A549 (cell line): ENCODE data around the gene ATP8B4. TPM values are rescaled to one million over a fixed set of nuclear protein-coding genes. Genes with fewer than 3 reads are reported as not detected.

Experiments
- ATAC-seq, 2 experiments: fragments of 200-7000 bp in 1 of 2; fragments of >200 bp in 1 of 2; cut with Nextera tagmentation in 1 of 2; cut with Tn5 transposase in 1 of 2; 3 replicates each; pipeline versions ENCODE4 v1.8.0 to v1.9.1; 2018 to 2020; ENCODE audit warnings: mild to moderate bottlenecking in 1 of 2, moderate library complexity in 1 of 2
- CTCF ChIA-PET: fragments of 300-600 bp; sonication (Branson Sonifier 250); formaldehyde crosslinking; extraction: SDS; loops from one replicate; lab custom pipeline; 2021; ENCODE audit warnings: antibody characterized with exemption, inconsistent platforms; lab: Yijun Ruan, JAX
- POLR2A ChIA-PET: fragments of 350-600 bp; formaldehyde crosslinking; extraction: SDS; loops from one replicate; lab custom pipeline; 2021; ENCODE audit warnings: antibody characterized with exemption, inconsistent platforms; lab: Yijun Ruan, JAX
- DNase-seq, 2 experiments: peaks; one replicate each; pipeline versions ENCODE4 v3.0.0 to v3.0.0-alpha.2; 2011 to 2016; ENCODE audit warnings: low read depth in 1 of 2, low spot score in 1 of 2
- FAIRE-seq: peaks from 2 replicates; lab custom pipeline; 2011; peaks lifted over from hg19 to GRCh38; lab: Jason Lieb, UNC
- H3K27ac ChIP-seq, 2 experiments: fragments of >200 bp; sonication (Bioruptor Twin); formaldehyde crosslinking; 3 replicates each; pipeline ENCODE4 v1.5.1; 2016 to 2017
- H3K4me1 ChIP-seq: fragments of >200 bp; sonication (Bioruptor Twin); formaldehyde crosslinking; 3 replicates; pipeline ENCODE4 v1.6.1; 2016
- H3K4me2 ChIP-seq: fragments of >200 bp; sonication (Bioruptor Twin); formaldehyde crosslinking; 3 replicates; pipeline ENCODE4 v1.6.1; 2016
- H3K4me3 ChIP-seq: fragments of >200 bp; sonication (Bioruptor Twin); formaldehyde crosslinking; 3 replicates; pipeline ENCODE4 v1.5.1; 2016
- H3K9me3 ChIP-seq: fragments of >200 bp; sonication (Bioruptor Twin); formaldehyde crosslinking; 3 replicates; pipeline ENCODE4 v1.6.1; 2016
- BCL3 ChIP-seq: fragments of >200 bp; sonication (Bioruptor Twin); formaldehyde crosslinking; IDR thresholded peaks from 3 replicates; pipeline ENCODE4 v1.6.1; 2016
- CBX2 ChIP-seq: fragments of 200-600 bp; sonication (generic); IDR thresholded peaks from 2 replicates; pipeline ENCODE4 v1.6.1; 2016; ENCODE audit warnings: low read depth, mild to moderate bottlenecking, borderline replicate concordance
- EP300 ChIP-seq, 2 experiments: fragments of >200 bp; sonication (Bioruptor Twin); formaldehyde crosslinking; IDR thresholded peaks; 2 replicates in 1 of 2; 3 replicates in 1 of 2; pipeline ENCODE4 v1.6.1; 2016 to 2017
- ESRRA ChIP-seq: fragments of 150-350 bp; IDR thresholded peaks from 2 replicates; pipeline ENCODE4 v1.6.1; 2014; ENCODE audit warnings: mild to moderate bottlenecking, low read length, borderline replicate concordance
- FOSB ChIP-seq: fragments of 250-450 bp; sonication (Bioruptor Pico); IDR thresholded peaks from 2 replicates; pipeline ENCODE4 v1.5.0; 2020; ENCODE audit warnings: mild to moderate bottlenecking, moderate library complexity
- HEYL ChIP-seq: fragments of 250-450 bp; sonication (Bioruptor Pico); IDR thresholded peaks from 2 replicates; pipeline ENCODE4 v1.8.0; 2021; ENCODE audit warnings: mild to moderate bottlenecking, moderate library complexity
- HOXB13 ChIP-seq: fragments of 250-450 bp; sonication (Bioruptor Pico); IDR thresholded peaks from 2 replicates; pipeline ENCODE4 v1.5.0; 2020; ENCODE audit warnings: low read depth, mild to moderate bottlenecking, moderate library complexity
- JUN ChIP-seq, 2 experiments: fragments of >200 bp; sonication (Bioruptor Twin); formaldehyde crosslinking; IDR thresholded peaks; 2 replicates in 1 of 2; 3 replicates in 1 of 2; pipeline ENCODE4 v1.6.1; 2016 to 2017
- MAFK ChIP-seq: fragments of 450-650 bp; IDR thresholded peaks from 2 replicates; pipeline ENCODE4 v1.6.1; 2014; ENCODE audit not compliant: partially characterized antibody
- MYC ChIP-seq: IDR thresholded peaks from 2 replicates; pipeline ENCODE4 v1.6.1; 2012; ENCODE audit warnings: mild to moderate bottlenecking, inconsistent platforms, low read length, improper control_type of control experiment, borderline replicate concordance
- RARB ChIP-seq: fragments of 250-450 bp; sonication (Bioruptor Pico); IDR thresholded peaks from 2 replicates; pipeline ENCODE4 v1.8.0; 2021; ENCODE audit warnings: mild to moderate bottlenecking, moderate library complexity
- RCOR1 ChIP-seq: fragments of 150-350 bp; IDR thresholded peaks from 2 replicates; pipeline ENCODE4 v1.6.1; 2014; ENCODE audit warnings: antibody characterized with exemption, low read length, low read depth
- SMC3 ChIP-seq: fragments of >200 bp; sonication (Bioruptor Twin); formaldehyde crosslinking; IDR thresholded peaks from 3 replicates; pipeline ENCODE4 v1.6.1; 2018; ENCODE audit warnings: inconsistent platforms
- TP53 ChIP-seq: fragments of 250-450 bp; sonication (Bioruptor Pico); IDR thresholded peaks from 2 replicates; pipeline ENCODE4 v1.5.0; 2021; ENCODE audit warnings: mild to moderate bottlenecking, moderate library complexity
- ZNF302 ChIP-seq: fragments of 250-450 bp; sonication (Bioruptor Pico); IDR thresholded peaks from 2 replicates; pipeline ENCODE4 v1.9.0; 2021; ENCODE audit warnings: inconsistent platforms, mild to moderate bottlenecking, moderate library complexity
- WGBS: methylation state at CpG from one replicate; pipeline ENCODE4 v1.1.6; 2017; ENCODE audit errors: missing lambda C conversion rate; 5-methylcytosine and 5-hydroxymethylcytosine counted together
- polyA plus RNA-seq, 4 experiments: library from polyadenylated mRNA; depleted of rRNA in 3 of 4; stranded (reverse); fragments of >200 nt; fragmentation: RNase III in 1 of 4; extraction: RNeasy Plus Mini Kit Qiagen cat#74134 plus additional on column Dnase treatment in 1 of 4; gene quantifications; 2 replicates in 3 of 4; 3 replicates in 1 of 4; pipeline ENCODE4 v1.2.3, GENCODE V29; 2011 to 2017
- TF ChIP-seq, protein P1 (sequence below): fragments of 250-450 bp; sonication (Bioruptor Pico); IDR thresholded peaks from 2 replicates; pipeline ENCODE4 v1.5.0; 2020; ENCODE audit warnings: low read depth, mild to moderate bottlenecking, moderate library complexity
- TF ChIP-seq, protein P2 (sequence below): fragments of 200-600 bp; sonication (generic); IDR thresholded peaks from 2 replicates; pipeline ENCODE4 v1.6.1; 2016; ENCODE audit warnings: antibody characterized with exemption, mild to moderate bottlenecking, moderate library complexity
- TF ChIP-seq, protein P3 (sequence below): fragments of 150-350 bp; IDR thresholded peaks from 2 replicates; pipeline ENCODE4 v1.6.1; 2014; ENCODE audit warnings: low read depth, mild to moderate bottlenecking, low read length

ATP8B4 gene
- polyA plus RNA-seq, 2 of the 4 experiments (the other 2 are of a cell fraction): 0.88 to 1.7 TPM

- POLR2A ChIA-PET: no interaction called here
- FAIRE-seq: no peak
Observed at GRCh38 chr15:50127255-50127777, 8.3 kb upstream of the ATP8B4 start.

DNA sequence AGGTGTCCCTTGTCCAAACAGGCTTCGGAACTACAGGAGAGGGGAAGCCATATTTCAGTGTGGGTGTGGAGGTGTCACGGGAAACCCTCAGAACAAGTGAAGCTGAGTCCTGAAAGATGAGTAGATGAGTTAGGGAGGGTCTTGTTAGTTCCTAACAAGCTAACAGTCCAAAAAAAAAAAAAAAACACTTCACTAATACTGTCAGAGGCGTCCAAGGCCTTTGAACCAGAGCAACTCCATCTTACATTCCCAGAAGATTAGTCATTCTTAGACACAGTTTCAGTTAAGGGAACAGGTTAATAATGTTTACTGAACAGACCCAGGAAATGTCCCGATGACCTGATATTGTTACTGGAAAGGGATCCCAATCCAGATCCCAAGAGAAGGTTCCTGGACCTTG lies 7.0 kb upstream of the ATP8B4 start:
- ChIA-PET POLR2A (no interaction called here), CTCF (interaction anchor here (1.0 to 1.4 kb wide), 2 partner anchors 74 to 122 kb away, joined by 3 read pairs; no protein-coding TSS in a partner anchor)
- WGBS: 54% methylated on average over 4 of the region's 4 CpGs
- Histone ChIP-seq H3K4me3 (no peak overlapping the region), H3K27ac (no peak overlapping the region), H3K9me3 (peaks cover 8% of the 10 kb centered on the region; the same call in 2 of the 3 replicates)
- no peak for ATAC-seq
- no peak for TF ChIP-seq MAFK
- 0 out of 2 replicates have a peak, but pooled peaks have one; percentile 50 for TF ChIP-seq HOXB13 (CRISPR knock-in tag)
- no peak for TF ChIP-seq FOSB (CRISPR knock-in tag)
- TF ChIP-seq BCL3: no peak
- no peak; the same call in 1 of the 2 replicates for TF ChIP-seq HEYL (CRISPR knock-in tag)
- no peak for TF ChIP-seq EP300 (IDR thresholded peaks at IDR 0.05)
- TF ChIP-seq, protein P1, sequence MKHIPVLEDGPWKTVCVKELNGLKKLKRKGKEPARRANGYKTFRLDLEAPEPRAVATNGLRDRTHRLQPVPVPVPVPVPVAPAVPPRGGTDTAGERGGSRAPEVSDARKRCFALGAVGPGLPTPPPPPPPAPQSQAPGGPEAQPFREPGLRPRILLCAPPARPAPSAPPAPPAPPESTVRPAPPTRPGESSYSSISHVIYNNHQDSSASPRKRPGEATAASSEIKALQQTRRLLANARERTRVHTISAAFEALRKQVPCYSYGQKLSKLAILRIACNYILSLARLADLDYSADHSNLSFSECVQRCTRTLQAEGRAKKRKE (CRISPR knock-in tag): peak; percentile 47; the same call in 1 of the 2 replicates
- peak; percentile 81; the same call in 1 of the 2 replicates for TF ChIP-seq ZNF302
- TF ChIP-seq, all 56 proteins: peak for 3
- Histone ChIP-seq H3K4me2 (no peak overlapping the region), H3K4me1 (peaks cover 4% of the 10 kb centered on the region; the same call in 1 of the 3 replicates)
- peak in 1 of 2 experiments; percentile 23 for DNase-seq
- no peak for FAIRE-seq

More at GRCh38 chr15:50127255-50127777, 8.3 kb upstream of the ATP8B4 start:
- WGBS: 83% methylated on average over 4 of the region's 4 CpGs
- CTCF ChIA-PET: interaction anchor here (0.5 to 2.1 kb wide), 3 partner anchors 8 to 18 kb away, joined by 3 to 9 read pairs (median 5); partner anchors contain the start of gene ATP8B4
- ATAC-seq (peak in 1 of 2 experiments; percentile 30; a peak in 1 of 6 replicates), DNase-seq (no peak)
- Histone ChIP-seq H3K4me1 (peaks cover 4% of the 10 kb centered on the region; the same call in 1 of the 3 replicates), H3K27ac (no peak overlapping the region), H3K4me2 (no peak overlapping the region), H3K9me3 (peaks cover 8% of the 10 kb centered on the region; the same call in 2 of the 3 replicates), H3K4me3 (no peak overlapping the region)
- TF ChIP-seq MYC (no peak), RARB (CRISPR knock-in tag) (no peak)

GRCh38 chr15:50124631-50125030 lies 5.6 kb upstream of the ATP8B4 start:
- H3K4me3 ChIP-seq: no peak overlapping the region
- POLR2A ChIA-PET: no interaction called here
- H3K4me2 ChIP-seq: no peak overlapping the region
- no peak for DNase-seq
- H3K9me3 ChIP-seq: peaks cover 8% of the 10 kb centered on the region; the same call in 2 of the 3 replicates
- H3K27ac ChIP-seq: no peak overlapping the region
- H3K4me1 ChIP-seq: peaks cover 4% of the 10 kb centered on the region; the same call in 1 of the 3 replicates
- no peak for FAIRE-seq
- TF ChIP-seq MAFK: no peak
- TF ChIP-seq, all 56 proteins: peak for 0
- ATAC-seq: no peak
- CTCF ChIA-PET: interaction anchor here (0.6 to 1.5 kb wide), 2 partner anchors 21 to 1731 kb away, joined by 3 read pairs; no protein-coding TSS in a partner anchor

- POLR2A ChIA-PET: no interaction called here
- Histone ChIP-seq H3K9me3 (peaks cover 8% of the 10 kb centered on the region; the same call in 2 of the 3 replicates), H3K4me1 (peaks cover 4% of the 10 kb centered on the region; the same call in 1 of the 3 replicates), H3K4me2 (no peak overlapping the region), H3K4me3 (no peak overlapping the region), H3K27ac (no peak overlapping the region)
- DNase-seq (no peak), FAIRE-seq (no peak), ATAC-seq (no peak)
- 42% methylated on average over 4 of the region's 4 CpGs for WGBS
- CTCF ChIA-PET: interaction anchor here (1.5 kb wide), 1 partner anchor 21 kb away, joined by 3 read pairs; no protein-coding TSS in a partner anchor
- TF ChIP-seq RCOR1 (no peak), TP53 (CRISPR knock-in tag) (no peak), BCL3 (no peak), CBX2 (no peak), ESRRA (no peak), JUN (IDR thresholded peaks at IDR 0.05) (no peak), SMC3 (no peak)
- TF ChIP-seq, protein P2, sequence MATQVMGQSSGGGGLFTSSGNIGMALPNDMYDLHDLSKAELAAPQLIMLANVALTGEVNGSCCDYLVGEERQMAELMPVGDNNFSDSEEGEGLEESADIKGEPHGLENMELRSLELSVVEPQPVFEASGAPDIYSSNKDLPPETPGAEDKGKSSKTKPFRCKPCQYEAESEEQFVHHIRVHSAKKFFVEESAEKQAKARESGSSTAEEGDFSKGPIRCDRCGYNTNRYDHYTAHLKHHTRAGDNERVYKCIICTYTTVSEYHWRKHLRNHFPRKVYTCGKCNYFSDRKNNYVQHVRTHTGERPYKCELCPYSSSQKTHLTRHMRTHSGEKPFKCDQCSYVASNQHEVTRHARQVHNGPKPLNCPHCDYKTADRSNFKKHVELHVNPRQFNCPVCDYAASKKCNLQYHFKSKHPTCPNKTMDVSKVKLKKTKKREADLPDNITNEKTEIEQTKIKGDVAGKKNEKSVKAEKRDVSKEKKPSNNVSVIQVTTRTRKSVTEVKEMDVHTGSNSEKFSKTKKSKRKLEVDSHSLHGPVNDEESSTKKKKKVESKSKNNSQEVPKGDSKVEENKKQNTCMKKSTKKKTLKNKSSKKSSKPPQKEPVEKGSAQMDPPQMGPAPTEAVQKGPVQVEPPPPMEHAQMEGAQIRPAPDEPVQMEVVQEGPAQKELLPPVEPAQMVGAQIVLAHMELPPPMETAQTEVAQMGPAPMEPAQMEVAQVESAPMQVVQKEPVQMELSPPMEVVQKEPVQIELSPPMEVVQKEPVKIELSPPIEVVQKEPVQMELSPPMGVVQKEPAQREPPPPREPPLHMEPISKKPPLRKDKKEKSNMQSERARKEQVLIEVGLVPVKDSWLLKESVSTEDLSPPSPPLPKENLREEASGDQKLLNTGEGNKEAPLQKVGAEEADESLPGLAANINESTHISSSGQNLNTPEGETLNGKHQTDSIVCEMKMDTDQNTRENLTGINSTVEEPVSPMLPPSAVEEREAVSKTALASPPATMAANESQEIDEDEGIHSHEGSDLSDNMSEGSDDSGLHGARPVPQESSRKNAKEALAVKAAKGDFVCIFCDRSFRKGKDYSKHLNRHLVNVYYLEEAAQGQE: no peak
- TF ChIP-seq, protein P3, sequence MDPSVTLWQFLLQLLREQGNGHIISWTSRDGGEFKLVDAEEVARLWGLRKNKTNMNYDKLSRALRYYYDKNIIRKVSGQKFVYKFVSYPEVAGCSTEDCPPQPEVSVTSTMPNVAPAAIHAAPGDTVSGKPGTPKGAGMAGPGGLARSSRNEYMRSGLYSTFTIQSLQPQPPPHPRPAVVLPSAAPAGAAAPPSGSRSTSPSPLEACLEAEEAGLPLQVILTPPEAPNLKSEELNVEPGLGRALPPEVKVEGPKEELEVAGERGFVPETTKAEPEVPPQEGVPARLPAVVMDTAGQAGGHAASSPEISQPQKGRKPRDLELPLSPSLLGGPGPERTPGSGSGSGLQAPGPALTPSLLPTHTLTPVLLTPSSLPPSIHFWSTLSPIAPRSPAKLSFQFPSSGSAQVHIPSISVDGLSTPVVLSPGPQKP: no peak
Observed at GRCh38 chr15:50123861-50124557, 5.0 kb upstream of the ATP8B4 start.
